T-cell (primary cell): ENCODE measurements around the gene TOMM20. TPM values are rescaled to one million over a fixed set of nuclear protein-coding genes. Genes with fewer than 3 reads are reported as not detected.

ENCODE experiments used
- ATAC-seq, 4 experiments: fragments of 200-7000 bp in 3 of 4; fragments of 150-1000 bp in 1 of 4; cut with Tn5 transposase; replicated peaks in 1 of 4; 1 replicate in 3 of 4; 2 replicates in 1 of 4; pipeline ENCODE4 v1.10.0; 2021; ENCODE audit warnings: moderate library complexity in 3 of 4, mild to moderate bottlenecking in 2 of 4, moderate number of reproducible peaks in 1 of 4
- CTCF ChIA-PET, 2 donors: fragments of 300-600 bp; sonication (Branson Sonifier 250); formaldehyde crosslinking; loops; one replicate each; lab custom pipeline; 2022; ENCODE audit warnings: antibody characterized with exemption in 2 of 2; lab: Charles Lee
- POLR2A ChIA-PET, 2 donors: fragments of 300-600 bp; sonication (Branson Sonifier 250); formaldehyde crosslinking; loops; one replicate each; lab custom pipeline; 2022; ENCODE audit warnings: antibody characterized with exemption in 2 of 2; lab: Charles Lee
- DNase-seq, 35 experiments: peaks; one replicate each; pipeline versions ENCODE4 v3.0.0 to v3.0.0-alpha.2; 2013 to 2023
- H3K27ac ChIP-seq: one replicate; pipeline ENCODE4 v1.5.1; 2013; ENCODE audit warnings: low read length
- H3K27me3 ChIP-seq, 2 experiments: replicated peaks in 1 of 2; 1 replicate in 1 of 2; 2 replicates in 1 of 2; pipeline versions ENCODE4 v1.6.1 to v1.7.0; 2013; ENCODE audit warnings: low read length in 1 of 2, mixed read lengths in 1 of 2; ENCODE audit not compliant: control insufficient read depth in 2 of 2, insufficient read depth in 2 of 2; ENCODE audit errors: extremely low read depth in 1 of 2
- H3K36me3 ChIP-seq, 2 donors: 1 replicate in 1 of 2; 2 replicates in 1 of 2; pipeline versions ENCODE4 v1.6.1 to v1.7.0; 2013; ENCODE audit warnings: low read length in 1 of 2; ENCODE audit not compliant: control insufficient read depth in 2 of 2, insufficient read depth in 1 of 2; ENCODE audit errors: extremely low read depth in 1 of 2
- H3K4me1 ChIP-seq, 2 experiments: 1 replicate in 1 of 2; 2 replicates in 1 of 2; pipeline versions ENCODE4 v1.6.1 to v1.7.0; 2013; ENCODE audit warnings: low read length in 2 of 2, mixed read lengths in 1 of 2; ENCODE audit not compliant: insufficient read depth in 2 of 2, control insufficient read depth in 1 of 2; ENCODE audit errors: extremely low read depth in 1 of 2
- H3K4me3 ChIP-seq, 2 donors: 1 replicate in 1 of 2; 2 replicates in 1 of 2; pipeline versions ENCODE4 v1.5.1 to v1.7.0; 2013; ENCODE audit warnings: mild to moderate bottlenecking in 2 of 2, low read length in 1 of 2, moderate library complexity in 1 of 2; ENCODE audit not compliant: control insufficient read depth in 1 of 2; ENCODE audit errors: extremely low read depth in 1 of 2
- H3K9me3 ChIP-seq: 2 replicates; pipeline ENCODE4 v1.7.0; 2013
- H3K27ac Mint-ChIP-seq, 2 donors: one replicate each; pipeline ENCODE4 v1.8.0; 2020 to 2021; ENCODE audit warnings: mild to moderate bottlenecking in 2 of 2, mixed read lengths in 2 of 2
- H3K27me3 Mint-ChIP-seq, 2 donors: one replicate each; pipeline ENCODE4 v1.8.0; 2021 to 2022; ENCODE audit warnings: mixed read lengths in 2 of 2
- H3K36me3 Mint-ChIP-seq: one replicate; pipeline ENCODE4 v1.8.0; 2021; ENCODE audit warnings: mixed read lengths
- H3K4me1 Mint-ChIP-seq, 3 donors: one replicate each; pipeline ENCODE4 v1.8.0; 2020 to 2022; ENCODE audit warnings: mixed read lengths in 3 of 3, mild to moderate bottlenecking in 1 of 3
- H3K4me3 Mint-ChIP-seq, 3 donors: one replicate each; pipeline ENCODE4 v1.8.0; 2020 to 2022; ENCODE audit warnings: mild to moderate bottlenecking in 3 of 3, mixed read lengths in 3 of 3, moderate library complexity in 3 of 3
- H3K9me3 Mint-ChIP-seq, 3 donors: one replicate each; pipeline ENCODE4 v1.8.0; 2020 to 2022; ENCODE audit warnings: mixed read lengths in 3 of 3
- WGBS: methylation state at CpG from one replicate; pipeline ENCODE4 v1.1.5; 2013; ENCODE audit warnings: missing lambda C conversion rate; ENCODE audit not compliant: insufficient coverage; 5-methylcytosine and 5-hydroxymethylcytosine counted together
- total RNA-seq, 35 experiments: library from RNA in 6 of 35; stranded (reverse) in 6 of 35; fragments of 120-200 nt in 1 of 35; gene quantifications; one replicate each; pipeline versions ENCODE4 v1.2.1 to v1.2.4 and lab custom pipeline; 2013 to 2026

TOMM20 gene
- total RNA-seq, 5 donors from 2014 or later (not counting 1 experiment from before 2014, with no cell fraction given), result 81.7 to 115 (median 106) TPM

GRCh38 chr1:235077571-235078479, 50.8 kb downstream of the TOMM20 start:
- ATAC-seq, result no peak
- Histone ChIP-seq H3K27me3 (no peaks in the 10 kb centered on the region), H3K4me3 (no peak overlapping the region), H3K27ac (no peak overlapping the region), H3K4me1 (peaks cover 0 to 25% of the 10 kb centered on the region in 2 experiments), H3K36me3 (no peaks in the 10 kb centered on the region), H3K9me3 (no peaks in the 10 kb centered on the region)
- no peaks in the 10 kb centered on the region for H3K36me3 Mint-ChIP-seq
- H3K27ac Mint-ChIP-seq, result peak overlapping the region; percentile 11 to 22
- H3K27me3 Mint-ChIP-seq, result no peaks in the 10 kb centered on the region
- ChIA-PET POLR2A (no interaction called here), CTCF (no interaction called here)
- 59% methylated on average over 10 of the region's 15 CpGs for WGBS
- no peak overlapping the region for H3K4me3 Mint-ChIP-seq
- DNase-seq, result no peak
- peaks cover 7 to 32% (median 20%) of the 10 kb centered on the region in 3 donors for H3K4me1 Mint-ChIP-seq
- H3K9me3 Mint-ChIP-seq, result no peaks in the 10 kb centered on the region

DNA sequence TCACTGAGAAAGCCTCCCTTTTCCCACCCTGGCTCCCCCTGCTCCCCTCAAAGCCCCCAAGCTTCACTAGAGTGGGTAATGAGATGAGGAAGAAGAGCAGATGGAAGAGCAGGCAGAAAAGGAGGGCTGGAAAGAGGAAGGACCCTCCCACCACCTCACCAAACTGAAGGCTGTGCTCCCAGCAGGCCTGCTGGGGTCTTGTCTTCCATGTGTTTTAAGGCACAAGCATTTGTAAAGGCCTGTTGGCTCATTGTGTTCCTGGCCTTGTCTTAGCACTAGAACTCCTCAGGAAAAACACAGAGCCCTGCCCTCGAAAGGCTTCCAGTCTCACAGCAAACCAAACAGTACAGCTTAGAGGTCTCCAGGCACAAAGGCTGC, 51.5 kb downstream of the TOMM20 start:
- Histone ChIP-seq H3K4me1 (peaks cover 0 to 25% of the 10 kb centered on the region in 2 experiments), H3K27ac (no peak overlapping the region), H3K4me3 (no peak overlapping the region), H3K9me3 (no peaks in the 10 kb centered on the region), H3K36me3 (no peaks in the 10 kb centered on the region), H3K27me3 (no peaks in the 10 kb centered on the region)
- H3K27ac Mint-ChIP-seq, result peak overlapping the region in 1 of 2 donors; percentile 54
- no peaks in the 10 kb centered on the region for H3K27me3 Mint-ChIP-seq
- CTCF ChIA-PET, result no interaction called here
- no peaks in the 10 kb centered on the region for H3K36me3 Mint-ChIP-seq
- H3K9me3 Mint-ChIP-seq, result no peaks in the 10 kb centered on the region
- ATAC-seq (no peak), DNase-seq (no peak)
- POLR2A ChIA-PET, result interaction anchor here in 1 of 2 donors (0.6 kb wide), 1 partner anchor 21 kb away, joined by 3 read pairs; no protein-coding TSS in a partner anchor
- no peak overlapping the region for H3K4me3 Mint-ChIP-seq
- peaks cover 10 to 33% (median 20%) of the 10 kb centered on the region in 3 donors for H3K4me1 Mint-ChIP-seq
- 100% methylated on average over 1 of the region's 1 CpG for WGBS

DNA sequence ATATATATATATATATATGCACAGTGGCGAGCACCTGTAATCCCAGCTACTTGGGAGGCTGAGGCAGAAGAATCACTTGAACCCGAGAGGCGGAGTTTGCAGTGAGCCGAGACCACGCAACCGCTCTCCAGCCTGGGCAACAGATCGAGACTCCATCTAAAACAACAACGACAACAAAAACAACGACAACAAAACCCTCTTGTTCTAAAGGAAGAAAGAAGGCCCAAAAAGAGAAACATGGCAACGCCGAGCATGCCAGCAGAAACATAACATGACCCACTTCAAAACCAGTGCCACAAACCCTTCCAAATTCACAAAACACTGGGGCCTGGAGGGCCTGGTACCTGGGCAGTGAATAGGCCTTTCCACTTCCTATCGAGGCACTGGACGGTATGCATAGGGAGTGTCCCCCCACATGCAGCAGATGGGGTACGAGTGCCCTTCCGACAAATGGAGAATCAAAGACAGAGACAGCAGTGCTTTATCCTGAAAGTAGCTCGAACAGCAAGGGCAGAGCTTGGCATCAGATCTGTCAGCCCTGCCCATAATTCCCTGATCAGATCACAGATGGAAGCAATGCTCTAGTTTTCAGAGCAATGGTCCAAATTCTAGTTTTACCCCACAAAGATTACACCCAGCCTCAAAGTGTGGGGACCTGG, 52.0 kb downstream of the TOMM20 start:
- no peaks in the 10 kb centered on the region for H3K27me3 ChIP-seq
- Mint-ChIP-seq H3K4me3 (no peak overlapping the region), H3K4me1 (peaks cover 13 to 35% (median 20%) of the 10 kb centered on the region in 3 donors), H3K27ac (peak overlapping the region in 1 of 2 donors; percentile 54), H3K9me3 (no peaks in the 10 kb centered on the region), H3K36me3 (no peaks in the 10 kb centered on the region), H3K27me3 (no peaks in the 10 kb centered on the region)
- CTCF ChIA-PET, result no interaction called here
- WGBS, result 99% methylated on average over 8 of the region's 16 CpGs
- H3K9me3 ChIP-seq, result no peaks in the 10 kb centered on the region
- no peaks in the 10 kb centered on the region for H3K36me3 ChIP-seq
- no peak for ATAC-seq
- H3K27ac ChIP-seq, result no peak overlapping the region
- DNase-seq, result no peak
- no peak overlapping the region for H3K4me3 ChIP-seq
- peaks cover 0 to 25% of the 10 kb centered on the region in 2 experiments for H3K4me1 ChIP-seq
- POLR2A ChIA-PET, result interaction anchor here in 1 of 2 donors (0.6 kb wide), 1 partner anchor 21 kb away, joined by 3 read pairs; no protein-coding TSS in a partner anchor

GRCh38 chr1:235075777-235076308, 52.8 kb downstream of the TOMM20 start:
- Histone ChIP-seq H3K4me3 (no peak overlapping the region), H3K27ac (no peak overlapping the region), H3K9me3 (no peaks in the 10 kb centered on the region), H3K27me3 (no peaks in the 10 kb centered on the region), H3K36me3 (no peaks in the 10 kb centered on the region), H3K4me1 (peaks cover 0 to 25% of the 10 kb centered on the region in 2 experiments)
- Mint-ChIP-seq H3K27me3 (no peaks in the 10 kb centered on the region), H3K4me1 (peaks cover 13 to 35% (median 20%) of the 10 kb centered on the region in 3 donors), H3K36me3 (no peaks in the 10 kb centered on the region), H3K27ac (no peak overlapping the region), H3K4me3 (no peak overlapping the region), H3K9me3 (no peaks in the 10 kb centered on the region)
- POLR2A ChIA-PET, result no interaction called here
- CTCF ChIA-PET, result no interaction called here
- DNase-seq, result no peak
- no CpG with 5 or more reads among the region's 8 CpGs for WGBS
- ATAC-seq, result no peak

GRCh38 chr1:235075048-235075776, 53.4 kb downstream of the TOMM20 start:
- peak overlapping the region; percentile 71 to 75 for H3K27ac Mint-ChIP-seq
- no peaks in the 10 kb centered on the region for H3K9me3 ChIP-seq
- CTCF ChIA-PET, result no interaction called here
- H3K27ac ChIP-seq, result no peak overlapping the region
- WGBS, result 34% methylated on average over 6 of the region's 25 CpGs
- peak in 22 of 35 experiments; percentile 3 to 49 (median 29) for DNase-seq
- H3K36me3 ChIP-seq, result no peaks in the 10 kb centered on the region
- no peaks in the 10 kb centered on the region for H3K9me3 Mint-ChIP-seq
- peak; percentile 67 to 74 (median 71) for ATAC-seq
- peaks cover 10 to 35% (median 20%) of the 10 kb centered on the region in 3 donors for H3K4me1 Mint-ChIP-seq
- peak overlapping the region in 1 of 2 donors; percentile 20 for H3K4me3 ChIP-seq
- no peaks in the 10 kb centered on the region for H3K27me3 ChIP-seq
- H3K36me3 Mint-ChIP-seq, result no peaks in the 10 kb centered on the region
- peak overlapping the region; percentile 15 to 59 (median 28) for H3K4me3 Mint-ChIP-seq
- H3K4me1 ChIP-seq, result peaks cover 0 to 25% of the 10 kb centered on the region in 2 experiments
- no peaks in the 10 kb centered on the region for H3K27me3 Mint-ChIP-seq
- POLR2A ChIA-PET, result no interaction called here
